Raji (cell line): Measurements from ENCODE around the gene LSAMP.

Source experiments
- POLR2A ChIP-seq: IDR thresholded peaks from 2 replicates; pipeline ENCODE4 v1.6.1; 2011; ENCODE audit warnings: low read depth, low read length, control low read depth; ENCODE audit not compliant: insufficient read depth

Gene LSAMP

GRCh38 chr3:116393199-116393598 lies 52.1 kb downstream of the LSAMP start:
- TF ChIP-seq POLR2A = no peak

DNA sequence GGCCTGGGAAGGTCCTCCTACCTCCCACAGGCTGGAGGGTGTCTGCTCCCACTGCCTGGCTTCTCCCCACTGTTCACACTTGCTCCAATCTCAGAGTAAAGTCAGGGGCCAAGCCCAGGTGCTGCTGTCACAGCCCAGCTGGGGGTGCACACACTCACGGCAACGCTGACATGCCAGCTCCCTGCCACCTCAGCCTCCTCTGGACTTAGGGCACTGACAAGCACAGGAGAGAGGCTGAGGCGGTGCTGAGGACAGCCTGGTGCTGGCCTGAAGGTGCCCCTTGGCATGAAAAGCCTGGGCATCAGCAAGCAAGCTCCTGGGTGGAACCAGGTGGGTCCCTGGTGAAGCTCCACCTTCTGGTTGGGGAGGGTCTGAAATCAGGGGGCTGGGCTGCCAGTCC lies 53.0 kb downstream of the LSAMP start:
- TF ChIP-seq POLR2A = no peak

GRCh38 chr3:116391296-116392201 lies 53.7 kb downstream of the LSAMP start:
- no peak for TF ChIP-seq POLR2A

DNA sequence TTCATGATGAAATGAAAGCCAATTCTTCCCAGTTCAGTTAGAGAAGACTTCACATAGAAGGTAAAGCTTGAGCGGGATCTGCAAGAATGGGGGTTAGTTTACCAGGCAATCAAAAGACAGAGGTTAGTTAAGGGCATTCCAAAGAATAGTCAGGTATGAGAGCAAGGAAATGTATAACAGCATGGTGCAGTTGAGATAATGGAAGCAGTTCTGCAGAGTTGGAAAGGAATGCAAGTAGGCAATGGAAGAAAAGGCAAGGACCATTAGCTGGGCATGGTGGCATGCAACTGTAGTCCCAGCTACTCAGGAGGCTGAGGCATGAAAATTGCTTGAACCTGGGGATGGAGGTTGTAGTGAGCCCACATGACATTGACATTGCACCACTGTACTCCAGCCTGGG lies 55.0 kb downstream of the LSAMP start:
- TF ChIP-seq POLR2A = no peak

DNA sequence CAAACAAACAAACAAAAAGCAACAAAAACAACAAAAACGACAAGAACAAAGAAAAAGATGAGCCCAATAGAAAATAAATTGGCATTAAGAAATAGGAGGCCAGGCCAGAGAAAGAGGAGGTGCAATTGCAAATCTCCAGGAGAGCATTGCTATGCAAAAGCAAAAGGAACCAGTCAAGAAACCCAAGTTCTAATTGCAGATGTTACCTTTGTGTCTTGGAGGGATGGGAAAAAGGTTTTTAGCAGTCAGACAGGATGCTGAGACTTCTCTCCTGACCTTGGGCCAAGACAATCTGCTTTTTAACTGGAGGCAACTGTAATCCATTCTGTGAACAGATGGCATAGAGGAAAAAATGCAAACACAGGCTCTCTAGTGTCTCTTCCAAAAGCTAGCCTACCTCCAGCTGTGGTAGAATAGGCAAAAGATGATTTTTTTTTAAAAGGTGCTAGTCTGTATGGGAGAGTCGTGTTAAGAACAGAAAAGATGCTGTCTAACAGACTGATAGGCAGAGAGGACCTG lies 56.4 kb downstream of the LSAMP start:
- no peak for TF ChIP-seq POLR2A

DNA sequence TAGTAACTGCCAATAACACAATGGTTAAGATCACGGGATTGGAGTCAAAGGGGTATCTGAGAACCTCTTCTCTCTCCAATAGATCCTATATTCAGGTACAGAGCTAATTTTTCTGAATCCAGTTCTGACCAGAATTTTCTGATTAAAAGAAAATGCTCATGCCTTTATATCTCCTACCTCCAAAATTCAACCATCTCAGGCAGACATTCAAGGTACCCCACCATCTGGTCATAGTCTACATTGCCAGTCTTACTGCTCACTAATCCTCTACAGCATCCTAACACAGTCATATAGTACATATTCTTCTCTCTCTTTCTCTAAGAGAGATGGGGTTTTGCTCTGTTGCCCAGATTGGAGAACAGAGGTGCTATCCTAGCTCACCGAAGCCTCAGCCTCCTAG lies 59.1 kb downstream of the LSAMP start:
- TF ChIP-seq POLR2A = no peak

GRCh38 chr3:116384717-116385116 lies 60.6 kb downstream of the LSAMP start:
- TF ChIP-seq POLR2A = no peak

GRCh38 chr3:116378077-116378476 lies 67.2 kb downstream of the LSAMP start:
- TF ChIP-seq POLR2A = no peak

DNA sequence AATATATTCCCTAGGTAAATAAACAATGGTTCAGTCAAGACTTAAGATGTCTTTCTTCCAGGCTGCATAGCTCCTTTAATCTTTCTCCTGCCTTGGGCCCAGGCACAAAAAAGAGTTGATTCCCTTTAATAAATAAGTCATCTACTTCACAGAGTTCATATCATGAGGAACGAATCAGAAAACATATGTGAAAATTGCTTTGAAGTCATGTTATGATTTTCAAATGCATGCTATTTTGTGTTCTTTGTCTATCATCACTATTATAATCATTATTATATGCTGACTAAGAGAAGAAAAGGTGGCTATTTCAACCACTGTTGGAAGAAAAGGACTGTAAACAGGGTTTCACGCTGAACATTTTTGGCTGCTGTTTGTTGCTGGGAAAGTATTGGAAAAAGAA lies 70.4 kb downstream of the LSAMP start:
- no peak for TF ChIP-seq POLR2A

DNA sequence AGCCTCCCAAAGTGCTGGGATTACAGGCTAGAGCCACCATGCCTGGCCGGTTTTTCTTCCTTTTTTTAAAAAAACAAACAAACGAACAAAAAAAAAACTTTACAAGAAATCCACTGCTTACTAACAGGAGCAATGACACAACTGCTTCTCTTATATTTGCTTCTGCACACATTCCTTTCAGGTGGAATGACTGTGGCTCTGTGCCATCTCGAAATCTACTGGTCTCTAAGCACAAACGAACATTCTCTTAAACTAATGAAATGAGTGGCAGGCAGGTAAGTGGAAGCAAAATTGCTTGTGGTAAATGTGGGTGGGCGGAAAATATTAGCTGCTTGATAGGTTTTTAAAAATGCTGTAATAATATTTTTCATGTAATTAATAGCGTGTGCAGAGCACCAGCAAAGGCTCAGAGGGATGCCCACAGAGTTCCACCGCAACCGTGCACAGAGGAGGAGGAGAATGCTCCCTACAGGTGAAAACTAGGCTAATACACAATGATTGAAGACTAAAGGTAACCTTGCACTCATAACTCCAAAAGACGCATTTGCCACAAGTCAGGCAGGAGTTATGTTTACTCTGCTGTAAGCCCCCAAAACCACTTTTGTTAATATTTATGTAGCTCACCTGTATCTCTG lies 77.4 kb downstream of the LSAMP start:
- TF ChIP-seq POLR2A = no peak

GRCh38 chr3:116356056-116356455 lies 89.2 kb downstream of the LSAMP start:
- TF ChIP-seq POLR2A = no peak

GRCh38 chr3:116354382-116354781 lies 90.9 kb downstream of the LSAMP start:
- no peak for TF ChIP-seq POLR2A

- TF ChIP-seq POLR2A = no peak
Measured at GRCh38 chr3:116350119-116350733, 95.1 kb downstream of the LSAMP start.

- no peak for TF ChIP-seq POLR2A
Measured at GRCh38 chr3:116348216-116348615, 97.1 kb downstream of the LSAMP start.

DNA sequence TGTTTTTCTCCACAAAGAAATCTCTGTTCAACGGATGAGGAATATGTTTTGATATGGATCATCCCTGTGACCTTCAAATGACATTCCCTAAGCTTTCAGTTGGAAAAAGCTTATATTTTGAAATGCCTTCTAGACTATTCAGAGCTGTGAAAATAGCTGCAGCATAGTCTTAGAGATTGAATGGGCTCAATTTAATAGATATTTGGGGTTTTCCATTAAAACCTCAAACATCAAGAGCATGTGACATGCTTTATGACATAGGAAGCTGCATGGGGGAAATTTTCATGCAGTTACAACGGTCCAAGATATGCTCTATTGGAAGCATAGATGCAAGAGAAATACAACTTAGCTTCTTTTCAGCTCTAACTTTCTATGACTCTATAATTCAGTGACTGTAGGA lies 102.8 kb downstream of the LSAMP start:
- no peak for TF ChIP-seq POLR2A

GRCh38 chr3:116341899-116342298 lies 103.4 kb downstream of the LSAMP start:
- no peak for TF ChIP-seq POLR2A

GRCh38 chr3:116341381-116341780 lies 103.9 kb downstream of the LSAMP start:
- no peak for TF ChIP-seq POLR2A
